ENCODE measurements around the gene AGBL5. TPM values are rescaled to one million over a fixed set of nuclear protein-coding genes. Genes with fewer than 3 reads are reported as not detected.

The AGBL5 gene
- polyA plus RNA-seq, 3 donors from 2014 or later, result 7.7 to 10.2 (median 8.9) TPM

Other genes with a start within 250 kb of the AGBL5 start
- not detected for gene DPYSL5, start 203.5 kb upstream of the AGBL5 start, polyA plus RNA-seq
- gene MAPRE3, start 81.0 kb upstream of the AGBL5 start, polyA plus RNA-seq, result 1 to 10 TPM; 1.7 to 2.2 (median 1.9) TPM
- gene TMEM214, start 18.7 kb upstream of the AGBL5 start, polyA plus RNA-seq, result 10 to 100 TPM; 16.6 to 48.3 (median 17.6) TPM
- 100 to 1,000 TPM; 677 to 899 (median 681) TPM for gene OST4, start 20.0 kb downstream of the AGBL5 start, polyA plus RNA-seq
- gene EMILIN1, start 26.9 kb downstream of the AGBL5 start, polyA plus RNA-seq, result 1 to 10 TPM in 1 of 3 donors, under 1 TPM in 2; 0.80 to 1.3 (median 0.92) TPM
- gene KHK, start 35.1 kb downstream of the AGBL5 start, polyA plus RNA-seq, result 1 to 10 TPM; 7.0 to 9.5 (median 8.4) TPM
- gene CGREF1, start 67.5 kb downstream of the AGBL5 start, polyA plus RNA-seq, result not detected
- 1 to 10 TPM in 2 of 3 donors, under 1 TPM in 1; 0.38 to 5.5 (median 1.5) TPM for gene ABHD1, start 72.1 kb downstream of the AGBL5 start, polyA plus RNA-seq
- 100 to 1,000 TPM in 1 of 3 donors, 10 to 100 TPM in 2; 90.9 to 105 (median 94.2) TPM for gene PREB, start 83.0 kb downstream of the AGBL5 start, polyA plus RNA-seq
- not detected for gene PRR30, start 87.7 kb downstream of the AGBL5 start, polyA plus RNA-seq
- not detected for gene TCF23, start 97.3 kb downstream of the AGBL5 start, polyA plus RNA-seq
- gene ATRAID, start 160.4 kb downstream of the AGBL5 start, polyA plus RNA-seq, result 100 to 1,000 TPM; 264 to 391 (median 388) TPM
- gene SLC5A6, start 160.6 kb downstream of the AGBL5 start, polyA plus RNA-seq, result 10 to 100 TPM in 2 of 3 donors, 1 to 10 TPM in 1; 5.3 to 15.1 (median 11.5) TPM
- gene CAD, start 165.7 kb downstream of the AGBL5 start, polyA plus RNA-seq, result 10 to 100 TPM in 1 of 3 donors, 1 to 10 TPM in 2; 6.9 to 17.8 (median 8.5) TPM
- not detected for gene SLC30A3, start 211.4 kb downstream of the AGBL5 start, polyA plus RNA-seq
- not detected for gene DNAJC5G, start 223.8 kb downstream of the AGBL5 start, polyA plus RNA-seq
- gene TRIM54, start 230.8 kb downstream of the AGBL5 start, polyA plus RNA-seq, result under 1 TPM; 0.12 to 0.49 (median 0.48) TPM